HEK293 (cell line): ENCODE results near the gene ARMH3.
"Not testable (repeated sequence)": the region's sequence is repeated elsewhere in the genome, so short reads cannot be mapped to it uniquely, and the experiment has no call there.

ENCODE experiments used
- GLIS2 ChIP-seq: fragments of 450-650 bp; formaldehyde crosslinking; IDR thresholded peaks from 2 replicates; pipeline ENCODE4 v1.5.1; 2016; ENCODE audit warnings: missing biosample characterization, missing genetic modification characterization
- PBX3 ChIP-seq: sonication (generic); formaldehyde crosslinking; IDR thresholded peaks from 2 replicates; pipeline ENCODE4 v1.8.1; 2022; ENCODE audit warnings: mild to moderate bottlenecking, moderate library complexity, missing genetic modification reagents
- SALL2 ChIP-seq: fragments of 450-650 bp; formaldehyde crosslinking; IDR thresholded peaks from 2 replicates; pipeline ENCODE4 v1.5.0; 2017; ENCODE audit warnings: missing biosample characterization, mild to moderate bottlenecking, missing genetic modification characterization, borderline replicate concordance
- TRIM28 ChIP-seq: IDR thresholded peaks from 2 replicates; pipeline ENCODE4 v1.6.1; 2011; ENCODE audit warnings: low read length, control low read depth, borderline replicate concordance
- ZNF366 ChIP-seq: fragments of 450-650 bp; formaldehyde crosslinking; conservative IDR thresholded peaks from 2 replicates; pipeline ENCODE4 v1.5.1; 2016; ENCODE audit warnings: missing biosample characterization, missing genetic modification characterization
- ZNF391 ChIP-seq: fragments of 450-650 bp; formaldehyde crosslinking; IDR thresholded peaks from 2 replicates; pipeline ENCODE4 v1.5.1; 2016; ENCODE audit warnings: low read depth, missing biosample characterization, missing genetic modification characterization, borderline replicate concordance
- ZNF473 ChIP-seq: fragments of 450-650 bp; formaldehyde crosslinking; IDR thresholded peaks from 2 replicates; pipeline ENCODE4 v1.5.1; 2017; ENCODE audit warnings: missing biosample characterization, missing genetic modification characterization
- ZNF624 ChIP-seq: fragments of 450-650 bp; formaldehyde crosslinking; IDR thresholded peaks from 2 replicates; pipeline ENCODE4 v1.5.1; 2017; ENCODE audit warnings: missing biosample characterization, missing genetic modification characterization
- TF ChIP-seq, protein P1 (sequence below): fragments of 450-650 bp; formaldehyde crosslinking; IDR thresholded peaks from 2 replicates; pipeline ENCODE4 v1.5.1; 2016; ENCODE audit warnings: missing biosample characterization, missing genetic modification characterization

DNA sequence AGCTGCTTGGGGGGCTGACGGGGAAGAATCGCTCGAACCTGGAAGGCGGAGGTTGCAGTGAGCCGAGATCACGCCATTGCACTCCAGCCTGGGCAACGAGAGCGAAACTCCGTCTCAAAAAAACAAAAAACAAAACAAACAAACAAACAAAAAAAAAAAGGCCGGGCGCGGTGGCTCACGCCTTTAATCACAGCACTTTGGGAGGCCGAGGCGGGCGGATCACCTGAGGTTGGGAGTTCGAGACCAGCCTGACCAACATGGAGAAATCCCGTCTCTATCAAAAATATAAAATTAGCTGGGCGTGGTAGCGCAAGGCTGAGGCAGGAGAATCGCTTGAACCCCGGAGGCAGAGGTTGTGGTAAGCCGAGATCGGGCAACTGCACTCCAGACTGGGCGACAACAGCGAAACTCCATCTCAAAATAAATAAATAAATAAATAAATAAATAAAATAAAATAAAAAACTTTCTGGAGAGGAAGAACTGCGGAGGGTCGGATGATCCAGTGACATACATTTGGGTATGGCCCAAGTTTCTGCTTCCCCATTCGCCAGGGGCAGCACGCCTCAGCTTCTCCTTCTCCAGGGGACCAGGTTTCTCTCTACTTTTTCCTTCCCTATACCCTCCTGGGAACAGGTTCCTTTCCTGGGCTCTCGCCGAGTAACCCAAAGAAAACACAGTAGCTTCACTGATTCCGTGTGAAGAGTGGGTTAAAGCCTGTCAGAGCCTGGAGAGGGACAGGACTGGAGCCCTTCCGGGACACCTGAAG is 909 bp downstream of the ARMH3 start:
- not testable (repeated sequence) for TF ChIP-seq ZNF366 (tag by site-specific recombination); ZNF624 (tag by site-specific recombination); PBX3 (CRISPR knock-in tag); TRIM28; SALL2 (tag by site-specific recombination); ZNF473; ZNF391; GLIS2 (tag by site-specific recombination)
- TF ChIP-seq, protein P1, sequence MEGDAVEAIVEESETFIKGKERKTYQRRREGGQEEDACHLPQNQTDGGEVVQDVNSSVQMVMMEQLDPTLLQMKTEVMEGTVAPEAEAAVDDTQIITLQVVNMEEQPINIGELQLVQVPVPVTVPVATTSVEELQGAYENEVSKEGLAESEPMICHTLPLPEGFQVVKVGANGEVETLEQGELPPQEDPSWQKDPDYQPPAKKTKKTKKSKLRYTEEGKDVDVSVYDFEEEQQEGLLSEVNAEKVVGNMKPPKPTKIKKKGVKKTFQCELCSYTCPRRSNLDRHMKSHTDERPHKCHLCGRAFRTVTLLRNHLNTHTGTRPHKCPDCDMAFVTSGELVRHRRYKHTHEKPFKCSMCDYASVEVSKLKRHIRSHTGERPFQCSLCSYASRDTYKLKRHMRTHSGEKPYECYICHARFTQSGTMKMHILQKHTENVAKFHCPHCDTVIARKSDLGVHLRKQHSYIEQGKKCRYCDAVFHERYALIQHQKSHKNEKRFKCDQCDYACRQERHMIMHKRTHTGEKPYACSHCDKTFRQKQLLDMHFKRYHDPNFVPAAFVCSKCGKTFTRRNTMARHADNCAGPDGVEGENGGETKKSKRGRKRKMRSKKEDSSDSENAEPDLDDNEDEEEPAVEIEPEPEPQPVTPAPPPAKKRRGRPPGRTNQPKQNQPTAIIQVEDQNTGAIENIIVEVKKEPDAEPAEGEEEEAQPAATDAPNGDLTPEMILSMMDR (tag by site-specific recombination): not testable (repeated sequence)
